ENCODE results near the gene FRMD4A. TPM values are rescaled to one million over a fixed set of nuclear protein-coding genes. Genes with fewer than 3 reads are reported as not detected.

FRMD4A gene
- total and polyA plus RNA-seq, 11 donors, result 12.2 to 58.1 (median 28.1) TPM

DNA sequence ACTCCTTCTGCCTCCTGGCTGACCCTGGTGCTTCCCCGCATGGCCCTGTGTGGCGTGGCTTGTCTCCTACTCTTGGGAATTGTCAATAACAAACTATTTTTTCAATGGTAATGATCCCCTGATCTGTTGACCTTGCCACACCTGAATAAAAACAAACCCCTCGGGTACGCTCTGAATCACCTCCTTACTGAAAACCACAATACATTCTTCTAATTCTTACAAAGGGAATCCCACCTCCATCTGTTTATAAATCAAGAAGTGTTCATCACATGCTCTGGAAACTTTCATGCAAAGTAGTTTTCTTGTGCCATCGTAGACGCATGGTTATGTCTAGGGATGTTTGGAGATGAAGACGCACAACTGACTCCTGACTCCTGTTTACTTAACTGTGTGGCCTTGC lies 245.8 kb downstream of the FRMD4A start:
- TF ChIP-seq, protein P1, sequence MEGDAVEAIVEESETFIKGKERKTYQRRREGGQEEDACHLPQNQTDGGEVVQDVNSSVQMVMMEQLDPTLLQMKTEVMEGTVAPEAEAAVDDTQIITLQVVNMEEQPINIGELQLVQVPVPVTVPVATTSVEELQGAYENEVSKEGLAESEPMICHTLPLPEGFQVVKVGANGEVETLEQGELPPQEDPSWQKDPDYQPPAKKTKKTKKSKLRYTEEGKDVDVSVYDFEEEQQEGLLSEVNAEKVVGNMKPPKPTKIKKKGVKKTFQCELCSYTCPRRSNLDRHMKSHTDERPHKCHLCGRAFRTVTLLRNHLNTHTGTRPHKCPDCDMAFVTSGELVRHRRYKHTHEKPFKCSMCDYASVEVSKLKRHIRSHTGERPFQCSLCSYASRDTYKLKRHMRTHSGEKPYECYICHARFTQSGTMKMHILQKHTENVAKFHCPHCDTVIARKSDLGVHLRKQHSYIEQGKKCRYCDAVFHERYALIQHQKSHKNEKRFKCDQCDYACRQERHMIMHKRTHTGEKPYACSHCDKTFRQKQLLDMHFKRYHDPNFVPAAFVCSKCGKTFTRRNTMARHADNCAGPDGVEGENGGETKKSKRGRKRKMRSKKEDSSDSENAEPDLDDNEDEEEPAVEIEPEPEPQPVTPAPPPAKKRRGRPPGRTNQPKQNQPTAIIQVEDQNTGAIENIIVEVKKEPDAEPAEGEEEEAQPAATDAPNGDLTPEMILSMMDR (IDR thresholded peaks at IDR 0.05), result no peak
- TF ChIP-seq POLR2A (IDR thresholded peaks at IDR 0.05), result no peak
- no peaks in the 10 kb centered on the region for H3K9me3 ChIP-seq
- H3K4me3 ChIP-seq, result no peak overlapping the region
- no peak for DNase-seq
- 94 to 98% (median 96%) methylated on average over 7 of the region's 7 CpGs for WGBS, 4 donors
- H3K36me3 ChIP-seq, result no peaks in the 10 kb centered on the region
- no peaks in the 10 kb centered on the region for H3K27me3 ChIP-seq
- ATAC-seq, result no peak
- H3K4me1 ChIP-seq, result peaks cover 0 to 11% (median 4%) of the 10 kb centered on the region in 12 donors
- intact Hi-C loops (cut with DNase I), result no loop called here
- H3K27ac ChIP-seq, result no peak overlapping the region

GRCh38 chr10:14080795-14081194 lies 249.9 kb downstream of the FRMD4A start:
- Histone ChIP-seq H3K27me3 (no peaks in the 10 kb centered on the region), H3K4me1 (no peaks in the 10 kb centered on the region), H3K36me3 (no peaks in the 10 kb centered on the region), H3K27ac (no peak overlapping the region), H3K9me3 (peaks cover 0 to 11% (median 4%) of the 10 kb centered on the region in 12 donors), H3K4me3 (no peak overlapping the region)
- ATAC-seq (no peak), DNase-seq (no peak)
- intact Hi-C loops (cut with DNase I), result no loop called here
- 86 to 92% (median 88%) methylated on average over 4 of the region's 4 CpGs for WGBS, 4 donors
- TF ChIP-seq, protein P1 (IDR thresholded peaks at IDR 0.05), result no peak
- TF ChIP-seq POLR2A (IDR thresholded peaks at IDR 0.05), result no peak

DNA sequence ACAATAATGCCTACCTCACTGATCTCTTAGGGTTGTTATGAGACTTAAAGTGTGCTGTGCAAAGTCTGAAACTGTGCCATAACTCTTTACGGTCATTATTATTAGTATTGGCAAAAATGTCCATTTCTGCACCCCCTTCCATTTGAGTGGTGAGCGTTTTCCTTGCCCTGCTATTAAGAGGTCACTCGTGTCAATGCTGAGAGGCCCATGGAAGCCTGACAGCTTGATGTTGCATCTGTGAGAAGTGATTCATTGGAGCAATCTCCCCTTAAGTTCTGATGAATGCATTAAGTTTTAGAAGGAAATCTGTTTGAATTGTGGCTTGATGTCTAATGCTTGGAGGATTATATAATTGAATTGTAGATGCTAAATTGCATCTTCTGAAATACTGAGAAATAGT lies 253.3 kb downstream of the FRMD4A start:
- ATAC-seq (no peak), DNase-seq (no peak)
- Histone ChIP-seq H3K4me1 (peaks cover 0 to 17% (median 12%) of the 10 kb centered on the region in 12 donors), H3K36me3 (no peaks in the 10 kb centered on the region), H3K27me3 (no peaks in the 10 kb centered on the region), H3K9me3 (peaks cover 0 to 11% (median 4%) of the 10 kb centered on the region in 12 donors), H3K27ac (no peak overlapping the region), H3K4me3 (no peak overlapping the region)
- 80 to 97% (median 88%) methylated on average over 3 of the region's 3 CpGs for WGBS, 4 donors
- TF ChIP-seq, protein P1 (IDR thresholded peaks at IDR 0.05), result no peak
- no peak for TF ChIP-seq POLR2A (IDR thresholded peaks at IDR 0.05)
- intact Hi-C loops (cut with DNase I), result no loop called here

DNA sequence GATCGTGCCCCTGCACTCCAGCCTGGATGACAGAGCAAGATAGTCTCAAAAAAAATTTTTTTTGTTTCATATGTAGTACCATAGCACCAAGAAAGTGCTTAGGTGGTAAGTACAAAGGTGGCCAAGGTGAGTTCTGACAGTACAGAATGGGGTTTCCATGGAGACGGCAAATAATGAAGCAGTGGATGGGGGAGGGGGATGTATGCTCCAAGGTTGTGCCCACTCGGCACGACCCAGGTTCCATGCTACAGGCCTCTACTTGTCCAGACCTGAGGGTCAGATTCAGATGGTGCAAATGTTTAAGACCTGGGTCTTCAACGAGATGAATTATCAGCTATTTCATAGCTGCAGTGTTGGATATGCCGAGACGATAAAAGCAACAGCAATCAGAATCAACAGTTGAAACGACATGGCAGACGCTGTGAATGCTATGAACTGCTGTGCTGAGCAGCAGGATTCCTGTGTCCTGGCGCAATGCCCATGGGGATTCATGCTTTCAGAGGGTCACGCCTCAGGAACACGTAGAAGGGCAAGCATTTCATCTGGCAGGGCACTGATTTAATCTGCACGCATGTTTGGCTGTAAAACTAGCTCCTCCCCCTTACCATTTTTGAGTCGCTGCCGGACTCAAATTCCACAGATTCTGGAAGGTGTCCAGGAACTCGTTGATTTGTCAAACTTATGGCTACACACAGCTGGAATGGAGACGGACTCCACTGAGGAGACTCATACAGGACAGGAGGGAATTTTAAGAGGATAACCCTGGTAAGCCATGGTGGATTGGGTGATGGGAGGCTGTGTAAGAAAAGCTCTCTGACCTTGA lies 256.5 kb downstream of the FRMD4A start:
- H3K27me3 ChIP-seq, result no peaks in the 10 kb centered on the region
- H3K27ac ChIP-seq, result peak overlapping the region in 5 of 12 donors; percentile 8 to 56 (median 25)
- TF ChIP-seq, protein P1 (IDR thresholded peaks at IDR 0.05), result no peak
- TF ChIP-seq POLR2A (IDR thresholded peaks at IDR 0.05), result no peak
- peaks cover 0 to 15% (median 6%) of the 10 kb centered on the region in 12 donors for H3K9me3 ChIP-seq
- no peaks in the 10 kb centered on the region for H3K36me3 ChIP-seq
- peak overlapping the region in 9 of 12 donors; percentile 0 to 41 (median 29) for H3K4me3 ChIP-seq
- whole genome bisulfite sequencing, 4 donors, result 25 to 30% (median 27%) methylated on average over 15 to 17 of the region's 17 CpGs
- H3K4me1 ChIP-seq, result peaks cover 0 to 17% (median 12%) of the 10 kb centered on the region in 12 donors
- peak; percentile 81 to 96 (median 91) for ATAC-seq
- intact Hi-C loops (cut with DNase I), result no loop called here
- peak; percentile 76 to 93 (median 85) for DNase-seq

All from heart left ventricle (tissue), 16 donors.